Osteoblast (primary cell): ENCODE results near the gene ZNF337. TPM values are rescaled to one million over a fixed set of nuclear protein-coding genes. Genes with fewer than 3 reads are reported as not detected.
"Not testable (repeated sequence)": the region's sequence is repeated elsewhere in the genome, so short reads cannot be mapped to it uniquely, and the experiment has no call there.

Experiments used
- DNase-seq: peaks from one replicate; pipeline ENCODE4 v3.0.0; 2011; ENCODE audit warnings: low spot score, mixed read lengths; ENCODE audit not compliant: insufficient read length; ENCODE audit errors: missing footprints
- H2AFZ ChIP-seq: 2 replicates; pipeline ENCODE4 v1.6.0; 2011; ENCODE audit warnings: mild to moderate bottlenecking, low read length
- H3K27ac ChIP-seq: 2 replicates; pipeline ENCODE4 v1.5.1; 2011; ENCODE audit warnings: mild to moderate bottlenecking, low read depth, low read length, moderate library complexity
- H3K27me3 ChIP-seq: 2 replicates; pipeline ENCODE4 v1.6.0; 2012; ENCODE audit warnings: mild to moderate bottlenecking, control low read depth, inconsistent platforms, low read length, moderate library complexity; ENCODE audit not compliant: insufficient read depth
- H3K36me3 ChIP-seq: 2 replicates; pipeline ENCODE4 v1.5.1; 2011; ENCODE audit warnings: mild to moderate bottlenecking, low read length, control low read depth, moderate library complexity; ENCODE audit not compliant: insufficient read depth
- H3K4me1 ChIP-seq: 2 replicates; pipeline ENCODE4 v1.5.1; 2011; ENCODE audit warnings: mild to moderate bottlenecking, low read length, control low read depth, moderate library complexity; ENCODE audit not compliant: insufficient read depth
- H3K4me2 ChIP-seq: 2 replicates; pipeline ENCODE4 v1.6.0; 2011; ENCODE audit warnings: mild to moderate bottlenecking, low read length; ENCODE audit not compliant: insufficient read depth
- H3K4me3 ChIP-seq: fragments of 200-600 bp; sonication (generic); 3 replicates; pipeline ENCODE4 v1.5.1; 2012; ENCODE audit warnings: mild to moderate bottlenecking, low read length, inconsistent platforms; ENCODE audit not compliant: insufficient read depth
- H3K79me2 ChIP-seq: 2 replicates; pipeline ENCODE4 v1.6.0; 2012; ENCODE audit warnings: mild to moderate bottlenecking, low read length, control low read depth, inconsistent platforms; ENCODE audit not compliant: insufficient read depth
- H3K9me3 ChIP-seq: 2 replicates; pipeline ENCODE4 v1.5.1; 2011; ENCODE audit warnings: low read depth, low read length, control low read depth
- H4K20me1 ChIP-seq: 2 replicates; pipeline ENCODE4 v1.6.0; 2012; ENCODE audit warnings: mild to moderate bottlenecking, low read length, control low read depth; ENCODE audit not compliant: insufficient read depth
- total RNA-seq: library from RNA; depleted of rRNA; stranded (reverse); fragments of >200 nt; gene quantifications from 2 replicates; pipeline ENCODE4 v1.2.3, GENCODE V29; 2012
- TF ChIP-seq, protein P1 (sequence below): IDR thresholded peaks from 2 replicates; pipeline ENCODE4 v1.5.1; 2011; ENCODE audit warnings: mild to moderate bottlenecking, low read depth, low read length, moderate library complexity; ENCODE audit errors: extremely low read depth

The ZNF337 gene
- total RNA-seq, 1 donor: 8.3 TPM

DNA sequence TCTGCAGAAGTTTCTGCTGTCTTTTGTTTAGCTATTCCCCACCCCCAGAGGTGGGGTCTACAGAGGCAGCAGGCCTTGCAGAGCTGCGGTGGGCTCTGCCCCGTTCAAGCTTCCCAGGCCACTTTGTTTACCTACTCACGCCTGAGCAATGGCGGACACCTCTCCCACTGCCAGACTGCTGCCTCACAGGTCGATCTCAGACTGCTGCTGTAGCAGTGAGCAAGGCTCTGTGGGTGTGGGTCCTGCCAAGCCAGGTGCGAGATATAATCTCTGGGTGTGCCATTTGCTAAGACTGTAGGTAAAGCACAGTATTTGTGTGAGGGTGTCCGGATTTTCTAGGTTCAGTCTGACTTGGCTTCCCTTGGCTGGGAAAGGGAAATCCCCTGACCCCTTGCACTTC lies 23.6 kb upstream of the ZNF337 start:
- H3K9me3 ChIP-seq: no peaks in the 10 kb centered on the region
- DNase-seq: no peak
- no peak overlapping the region for H3K27ac ChIP-seq
- H3K4me1 ChIP-seq: no peaks in the 10 kb centered on the region
- no peaks in the 10 kb centered on the region for H3K79me2 ChIP-seq
- no peak overlapping the region for H3K4me2 ChIP-seq
- H4K20me1 ChIP-seq: no peaks in the 10 kb centered on the region
- no peak overlapping the region for H2AFZ ChIP-seq
- TF ChIP-seq, protein P1, sequence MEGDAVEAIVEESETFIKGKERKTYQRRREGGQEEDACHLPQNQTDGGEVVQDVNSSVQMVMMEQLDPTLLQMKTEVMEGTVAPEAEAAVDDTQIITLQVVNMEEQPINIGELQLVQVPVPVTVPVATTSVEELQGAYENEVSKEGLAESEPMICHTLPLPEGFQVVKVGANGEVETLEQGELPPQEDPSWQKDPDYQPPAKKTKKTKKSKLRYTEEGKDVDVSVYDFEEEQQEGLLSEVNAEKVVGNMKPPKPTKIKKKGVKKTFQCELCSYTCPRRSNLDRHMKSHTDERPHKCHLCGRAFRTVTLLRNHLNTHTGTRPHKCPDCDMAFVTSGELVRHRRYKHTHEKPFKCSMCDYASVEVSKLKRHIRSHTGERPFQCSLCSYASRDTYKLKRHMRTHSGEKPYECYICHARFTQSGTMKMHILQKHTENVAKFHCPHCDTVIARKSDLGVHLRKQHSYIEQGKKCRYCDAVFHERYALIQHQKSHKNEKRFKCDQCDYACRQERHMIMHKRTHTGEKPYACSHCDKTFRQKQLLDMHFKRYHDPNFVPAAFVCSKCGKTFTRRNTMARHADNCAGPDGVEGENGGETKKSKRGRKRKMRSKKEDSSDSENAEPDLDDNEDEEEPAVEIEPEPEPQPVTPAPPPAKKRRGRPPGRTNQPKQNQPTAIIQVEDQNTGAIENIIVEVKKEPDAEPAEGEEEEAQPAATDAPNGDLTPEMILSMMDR: no peak
- no peaks in the 10 kb centered on the region for H3K36me3 ChIP-seq
- H3K27me3 ChIP-seq: no peaks in the 10 kb centered on the region
- no peak overlapping the region for H3K4me3 ChIP-seq

DNA sequence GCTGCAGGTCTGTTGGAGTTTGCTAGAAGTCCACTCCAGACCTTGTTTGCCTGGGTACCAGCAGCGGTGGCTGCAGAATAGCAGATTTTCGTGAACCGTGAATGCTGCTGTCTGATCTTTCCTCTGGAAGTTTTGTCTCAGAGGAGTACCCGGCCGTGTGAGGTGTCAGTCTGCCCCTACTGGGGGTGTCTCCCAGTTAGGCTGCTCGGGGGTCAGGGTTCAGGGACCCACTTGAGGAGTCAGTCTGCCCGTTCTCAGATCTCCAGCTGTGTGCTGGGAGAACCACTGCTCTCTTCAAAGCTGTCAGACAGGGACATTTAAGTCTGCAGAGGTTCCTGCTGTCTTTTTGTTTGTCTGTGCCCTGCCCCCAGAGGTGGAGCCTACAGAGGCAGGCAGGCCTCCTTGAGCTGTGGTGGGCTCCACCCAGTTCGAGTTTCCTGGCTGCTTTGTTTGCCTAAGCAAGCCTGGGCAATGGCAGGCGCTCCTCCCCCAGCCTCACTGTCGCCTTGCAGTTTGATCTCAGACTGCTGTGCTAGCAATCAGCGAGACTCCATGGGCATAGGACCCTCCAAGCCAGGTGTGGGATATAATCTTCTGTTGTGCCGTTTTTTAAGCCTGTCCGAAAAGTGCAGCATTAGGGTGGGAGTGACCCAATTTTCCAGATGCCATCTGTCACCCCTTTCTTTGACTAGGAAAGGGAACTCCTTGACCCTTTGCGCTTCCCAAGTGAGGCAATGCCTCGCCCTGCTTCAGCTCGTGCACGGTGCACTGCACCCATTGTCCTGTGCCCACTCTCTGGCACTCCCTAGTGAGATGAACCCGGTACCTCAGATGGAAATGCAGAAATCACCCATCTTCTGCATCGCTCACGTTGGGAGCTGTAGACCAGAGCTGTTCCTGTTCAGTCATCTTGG lies 22.5 kb upstream of the ZNF337 start:
- not testable (repeated sequence) for H3K79me2 ChIP-seq, H3K4me2 ChIP-seq, H4K20me1 ChIP-seq, H3K4me3 ChIP-seq, DNase-seq, H3K9me3 ChIP-seq, H2AFZ ChIP-seq, H3K27me3 ChIP-seq, H3K27ac ChIP-seq, H3K4me1 ChIP-seq, H3K36me3 ChIP-seq

DNA sequence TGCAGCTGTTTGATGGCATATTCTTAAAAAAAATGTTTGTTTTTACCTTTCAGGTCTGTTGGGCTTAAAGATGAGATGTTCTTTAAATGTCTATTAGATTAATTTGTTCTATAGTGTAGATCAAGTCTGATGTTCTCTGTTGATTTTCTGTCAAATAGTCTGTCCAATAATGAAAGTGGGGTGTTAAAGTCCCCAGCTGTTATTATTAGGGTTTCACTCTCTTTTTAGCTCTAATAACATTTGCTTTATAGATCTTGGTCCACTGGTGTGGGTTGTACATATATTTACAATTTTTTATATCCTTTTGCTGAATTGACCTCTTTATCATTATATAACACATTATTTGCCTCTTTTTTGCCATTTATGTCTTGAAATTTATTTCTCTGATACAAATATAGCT lies 11.0 kb upstream of the ZNF337 start:
- Histone ChIP-seq H3K27ac (no peak overlapping the region), H2AFZ (no peak overlapping the region), H3K36me3 (no peaks in the 10 kb centered on the region), H3K4me2 (no peak overlapping the region), H3K27me3 (no peaks in the 10 kb centered on the region), H4K20me1 (no peaks in the 10 kb centered on the region), H3K4me3 (no peak overlapping the region), H3K79me2 (no peaks in the 10 kb centered on the region), H3K4me1 (no peaks in the 10 kb centered on the region), H3K9me3 (no peaks in the 10 kb centered on the region)
- TF ChIP-seq, protein P1: no peak
- DNase-seq: no peak

DNA sequence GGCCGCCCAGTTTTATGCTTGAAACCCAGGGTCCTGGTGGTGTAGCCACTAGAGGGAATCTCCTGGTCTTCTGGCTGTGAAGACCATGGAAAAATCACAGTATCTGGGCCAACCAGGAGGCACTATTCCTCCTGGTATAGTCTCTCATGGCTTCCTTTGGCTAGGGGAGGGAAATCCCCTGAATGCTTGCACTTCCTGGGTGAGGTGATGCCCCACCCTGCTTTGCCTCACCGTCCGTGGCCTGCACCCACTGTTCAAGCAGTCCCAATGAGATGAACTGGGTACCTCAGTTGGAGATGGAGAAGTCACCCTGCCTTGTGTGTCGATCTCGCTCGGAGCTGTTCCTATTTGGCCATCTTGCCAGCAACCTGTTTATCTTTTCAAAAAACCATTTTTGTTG lies 10.1 kb upstream of the ZNF337 start:
- H3K4me2 ChIP-seq: no peak overlapping the region
- no peak overlapping the region for H3K4me3 ChIP-seq
- TF ChIP-seq, protein P1: no peak
- H3K9me3 ChIP-seq: no peaks in the 10 kb centered on the region
- no peaks in the 10 kb centered on the region for H3K36me3 ChIP-seq
- H2AFZ ChIP-seq: no peak overlapping the region
- H3K79me2 ChIP-seq: no peaks in the 10 kb centered on the region
- H4K20me1 ChIP-seq: no peaks in the 10 kb centered on the region
- no peak for DNase-seq
- H3K4me1 ChIP-seq: no peaks in the 10 kb centered on the region
- no peaks in the 10 kb centered on the region for H3K27me3 ChIP-seq
- no peak overlapping the region for H3K27ac ChIP-seq
